ENCODE measurements around the gene CELF4.
"Not testable (repeated sequence)": the region's sequence is repeated elsewhere in the genome, so short reads cannot be mapped to it uniquely, and the experiment has no call there.

CELF4 gene

DNA sequence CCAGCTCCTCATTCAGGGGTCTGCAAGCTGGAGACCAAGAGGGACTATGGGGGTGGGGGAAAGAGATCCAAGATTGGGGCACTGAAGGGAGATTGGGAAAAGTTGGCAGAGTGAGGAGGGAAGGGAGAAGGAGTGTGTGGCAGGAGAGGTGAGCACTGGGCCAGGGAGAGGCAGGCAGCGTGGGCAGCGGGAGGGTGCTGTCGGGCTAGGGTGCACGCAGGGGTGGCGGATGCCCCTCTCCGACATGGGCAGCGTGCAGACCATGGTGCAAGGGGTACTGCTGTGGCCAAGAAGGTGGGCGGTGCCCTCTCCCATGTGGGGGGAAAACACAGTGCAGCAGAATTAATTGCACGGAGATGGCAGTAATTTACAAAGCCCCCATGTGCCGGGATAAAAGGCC, 74.1 kb downstream of the CELF4 start:
- DNase-seq, result no peak

DNA sequence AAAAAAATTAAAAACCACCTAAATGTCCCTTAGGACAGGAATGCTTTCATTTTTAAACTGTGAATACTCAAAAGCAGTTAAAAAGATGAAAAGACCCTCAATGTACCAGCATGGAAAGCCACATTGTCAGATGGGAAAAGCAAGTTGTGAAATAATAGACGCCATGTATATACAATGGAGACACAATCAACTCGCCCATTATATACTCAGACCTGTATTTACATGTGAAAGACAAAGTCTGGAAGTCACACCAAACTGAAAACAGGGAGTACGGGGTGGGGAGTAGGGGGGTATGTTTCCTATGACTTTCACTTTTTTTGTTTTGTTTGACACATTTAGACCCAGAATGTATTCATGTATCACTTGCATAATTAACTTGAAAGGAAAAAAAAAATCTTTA, 75.6 kb downstream of the CELF4 start:
- no peak for DNase-seq

GRCh38 chr18:37489011-37489410, 76.6 kb downstream of the CELF4 start:
- DNase-seq, result no peak

DNA sequence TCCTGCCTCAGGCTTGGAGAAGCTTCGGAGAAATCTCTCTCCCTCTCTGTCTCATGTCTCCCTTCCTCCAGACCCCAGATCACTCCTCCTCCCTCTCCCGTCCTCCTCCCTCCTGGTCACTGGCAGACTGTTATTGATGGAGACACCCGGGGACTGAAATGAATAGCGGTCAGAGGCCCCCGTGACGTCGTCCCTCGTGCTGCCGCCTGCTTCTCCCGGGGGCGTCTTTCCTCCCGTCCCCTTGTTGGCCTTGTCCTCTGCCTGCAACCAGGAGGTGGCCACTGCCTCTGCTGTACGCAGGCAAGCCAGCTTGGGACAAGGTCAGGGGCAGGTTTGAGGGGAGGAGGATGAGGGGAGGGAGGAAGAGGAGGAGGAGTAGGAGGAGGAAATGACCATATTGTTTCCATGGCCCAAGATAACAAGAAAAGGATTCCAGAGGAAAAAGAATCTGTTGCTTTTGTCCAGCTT, 78.2 kb downstream of the CELF4 start:
- no peak for DNase-seq

GRCh38 chr18:37486848-37487247, 78.8 kb downstream of the CELF4 start:
- no peak for DNase-seq

- no peak for DNase-seq
These were observed 80.4 kb downstream of the CELF4 start for GRCh38 chr18:37484983-37485834.

DNA sequence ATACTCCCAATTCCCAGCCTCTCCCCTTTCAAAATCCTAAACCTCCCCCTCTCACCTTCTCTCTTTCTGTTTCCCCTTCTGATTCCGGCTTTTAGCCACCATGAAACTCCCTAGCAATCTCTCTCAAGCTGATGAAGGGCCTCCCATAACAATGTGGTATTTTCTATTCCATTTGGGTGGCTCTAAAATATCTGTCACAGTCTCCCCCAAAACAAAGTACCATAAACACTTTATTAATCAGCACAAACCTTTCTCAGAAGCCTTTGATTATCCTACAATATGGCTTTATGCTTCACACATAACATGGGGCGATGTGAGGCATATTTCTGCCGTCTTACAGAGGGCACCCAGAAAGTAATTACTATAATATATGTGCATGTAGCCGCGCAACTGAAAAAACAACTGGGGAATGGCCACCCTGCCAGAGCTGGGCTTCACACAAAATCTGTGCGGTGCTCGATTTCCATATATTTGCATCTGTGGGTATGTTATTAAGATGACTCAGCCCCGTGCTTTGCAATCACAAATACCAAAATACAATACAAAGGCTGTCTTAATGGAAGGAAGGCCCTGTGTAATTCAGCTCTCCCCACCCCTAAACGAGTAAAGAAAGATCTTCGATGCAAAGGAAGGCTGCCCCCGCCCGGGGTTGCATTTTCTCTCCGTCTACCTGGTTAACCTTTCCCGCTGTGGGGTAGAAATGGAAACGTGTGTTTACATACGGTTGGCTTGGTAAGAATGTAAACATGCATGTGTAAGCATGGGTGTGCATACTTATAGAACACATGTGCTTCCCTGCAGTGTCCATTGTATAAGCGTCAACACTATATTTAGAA, 81.4 kb downstream of the CELF4 start:
- no peak for DNase-seq

DNA sequence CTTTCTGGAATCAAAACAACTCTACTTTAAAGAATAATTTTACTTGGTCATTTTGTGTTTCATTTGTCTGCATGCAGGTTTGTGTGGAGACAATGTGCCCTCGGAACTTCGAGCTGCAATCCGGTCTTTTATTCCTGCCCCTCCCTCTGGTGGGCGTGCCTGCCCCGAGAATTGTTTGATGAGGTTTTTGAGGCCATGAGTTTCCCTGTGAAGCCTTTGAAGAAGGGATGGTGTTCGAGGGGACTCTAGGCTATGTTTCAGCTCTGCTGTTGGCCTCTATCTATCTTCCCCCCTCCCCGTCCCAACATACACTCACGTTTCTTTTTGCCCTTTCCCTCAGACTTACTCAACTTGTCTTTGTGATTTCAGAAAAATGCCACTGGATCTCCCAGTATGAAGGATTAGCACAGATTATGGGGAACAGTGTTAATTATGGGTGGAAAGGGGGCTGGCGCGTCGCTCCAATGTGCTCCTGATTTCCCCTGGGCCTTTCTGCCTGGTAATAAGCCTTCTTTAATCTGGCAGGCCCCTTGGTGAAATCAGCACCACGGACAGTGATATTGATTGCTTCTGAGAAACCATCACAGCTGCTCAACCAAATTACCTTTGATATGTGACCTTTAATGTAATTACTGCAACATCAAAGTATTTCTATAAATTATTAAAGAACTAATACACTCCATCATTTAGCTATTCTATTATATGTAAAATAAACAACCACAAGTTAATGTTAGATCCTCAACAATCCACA, 82.2 kb downstream of the CELF4 start:
- DNase-seq, result no peak

DNA sequence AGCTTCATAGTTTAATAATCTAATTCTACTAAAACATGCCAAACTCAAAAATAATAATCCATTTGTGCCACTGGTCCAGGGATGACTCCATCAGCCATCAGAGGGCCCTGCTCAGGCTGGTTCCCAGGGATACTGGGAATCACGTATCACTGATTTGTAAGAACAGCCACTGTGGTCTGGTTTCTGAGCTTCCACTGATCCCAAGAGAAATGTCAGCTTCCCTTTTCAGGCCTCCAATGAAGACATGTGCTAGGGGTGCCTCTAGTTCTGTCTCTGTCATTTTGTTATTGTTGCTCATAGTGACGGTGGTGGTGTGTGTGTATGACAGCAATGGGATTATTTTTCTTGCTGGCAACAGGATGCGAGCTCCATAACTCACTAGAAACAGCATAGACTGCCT, 83.2 kb downstream of the CELF4 start:
- DNase-seq, result no peak

DNA sequence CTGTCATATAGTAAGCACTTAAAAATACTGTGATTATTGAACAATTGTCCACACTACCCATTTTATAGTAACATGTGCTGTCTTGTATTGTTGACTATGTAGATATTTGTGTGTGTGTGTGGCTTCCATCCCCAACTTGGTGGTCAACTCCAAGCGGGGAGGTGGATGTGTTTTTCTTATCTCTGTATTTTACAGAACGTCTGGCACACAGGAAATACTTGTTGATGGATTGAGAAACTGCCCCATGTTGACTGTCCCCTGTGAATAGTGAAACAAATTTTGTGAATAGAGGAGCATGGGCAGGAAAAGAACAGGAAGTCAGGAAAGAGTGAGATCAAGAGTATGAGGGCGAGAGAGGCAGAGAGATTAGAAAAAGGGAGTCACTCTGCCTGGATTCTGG, 83.6 kb downstream of the CELF4 start:
- no peak for DNase-seq

DNA sequence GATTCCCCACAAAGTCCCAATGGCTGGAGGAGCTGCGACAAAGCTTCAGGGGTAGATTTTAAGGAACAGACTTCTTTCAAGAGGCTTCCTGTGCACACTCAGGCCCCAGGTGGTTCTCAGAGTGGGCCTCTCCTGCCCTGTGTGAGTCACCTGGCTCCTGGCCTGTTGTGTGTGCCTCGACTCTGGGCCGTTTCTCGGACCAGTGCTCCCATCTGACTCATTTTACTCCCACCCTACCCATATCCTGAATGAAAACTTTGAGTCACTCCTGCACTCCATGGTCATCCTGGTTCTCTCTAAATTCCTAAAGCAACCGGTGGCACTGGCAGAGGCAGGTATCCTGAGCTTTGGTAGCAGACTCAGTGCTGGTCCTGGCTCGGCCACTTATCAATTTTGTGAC, 84.1 kb downstream of the CELF4 start:
- no peak for DNase-seq

DNA sequence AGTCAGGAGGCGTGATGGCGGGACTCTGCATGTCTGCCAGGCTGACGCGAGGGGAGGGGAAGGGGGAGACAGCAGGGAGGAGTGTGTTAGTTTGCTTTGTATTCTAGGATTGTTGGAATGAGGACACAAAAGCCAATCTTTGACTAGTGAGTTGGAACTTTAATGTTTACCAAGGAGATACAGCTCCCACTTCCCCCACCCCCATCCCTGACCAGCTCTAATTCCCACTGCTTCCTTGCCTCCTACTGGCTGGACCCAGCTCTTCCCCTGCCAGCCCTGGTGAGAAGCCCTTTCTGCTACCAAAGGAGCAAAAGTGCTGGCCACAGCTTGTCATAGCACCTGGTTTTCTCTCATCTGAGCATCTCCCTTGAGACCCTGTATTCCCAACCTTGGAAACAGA, 84.5 kb downstream of the CELF4 start:
- no peak for DNase-seq

GRCh38 chr18:37476611-37477295, 88.8 kb downstream of the CELF4 start:
- no peak for DNase-seq

DNA sequence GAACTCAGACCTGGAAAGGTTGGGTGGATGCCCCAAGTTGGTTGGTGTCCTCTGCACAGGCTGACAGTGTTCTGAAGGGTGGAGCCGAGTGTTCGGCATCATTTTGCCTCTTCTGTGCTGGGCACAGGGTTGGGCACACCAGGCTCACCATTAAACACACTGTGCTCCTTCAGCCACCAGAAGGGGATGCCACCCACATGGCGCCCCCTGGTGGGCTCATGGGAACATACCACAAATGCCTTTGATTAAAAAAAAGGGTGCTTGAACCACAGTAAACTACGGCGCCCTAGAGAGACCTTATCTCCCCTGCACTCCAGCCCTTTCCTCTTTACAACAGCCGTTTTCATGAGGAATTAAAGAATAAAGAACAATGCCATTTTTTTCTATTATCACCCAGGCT, 89.4 kb downstream of the CELF4 start:
- no peak for DNase-seq

DNA sequence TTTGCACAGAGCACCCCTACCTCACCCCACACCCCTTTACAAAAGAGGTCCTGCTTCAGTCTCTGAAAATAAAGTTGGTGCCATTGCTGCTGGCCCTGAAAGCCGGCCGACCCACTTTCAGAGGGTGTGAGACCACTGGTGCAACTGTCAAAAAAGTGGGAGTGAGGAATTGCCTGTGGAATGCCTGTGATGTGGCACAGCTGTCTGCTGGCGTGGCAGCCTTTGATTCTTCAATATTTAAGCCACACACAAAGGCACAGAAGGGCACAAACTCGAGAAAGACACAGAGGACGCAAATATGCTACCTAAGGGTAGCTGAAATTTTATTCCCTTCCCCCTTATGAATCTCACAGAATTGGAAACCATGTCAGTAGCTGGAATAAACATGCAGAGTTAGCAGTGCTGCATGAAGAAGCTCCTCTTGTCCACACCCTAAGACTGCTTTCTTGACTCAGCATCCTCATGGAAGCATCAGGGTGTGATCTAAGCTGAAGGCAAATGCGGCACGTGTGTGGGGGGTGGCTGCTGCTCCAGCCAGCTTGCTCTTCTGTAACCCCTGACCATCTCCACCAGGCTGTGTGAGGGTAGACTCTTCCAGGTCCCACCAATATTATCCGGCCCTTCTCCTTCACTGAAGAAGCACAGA, 92.3 kb downstream of the CELF4 start:
- no peak for DNase-seq

DNA sequence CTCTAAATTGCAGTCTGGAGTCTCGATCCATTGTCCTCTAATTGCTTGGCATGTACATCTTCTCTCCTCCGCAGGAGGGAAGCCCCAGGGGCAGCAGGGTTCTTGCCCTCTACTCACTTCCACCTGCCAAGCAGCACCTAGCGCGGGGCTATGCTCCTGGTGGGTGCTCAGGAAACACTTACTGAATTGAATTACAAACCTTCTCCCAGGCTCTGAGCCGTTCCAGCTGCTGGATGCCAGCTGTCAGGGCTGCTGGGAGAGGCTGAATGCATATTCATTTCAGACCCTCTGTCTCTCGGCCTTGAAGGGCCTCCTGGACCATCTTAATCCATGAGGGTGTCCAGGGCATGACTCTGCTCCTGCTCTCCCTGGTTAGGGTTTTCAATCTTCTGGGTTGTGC, 94.0 kb downstream of the CELF4 start:
- no peak for DNase-seq

- DNase-seq, result no peak
These were observed 94.6 kb downstream of the CELF4 start for GRCh38 chr18:37470986-37471385.

DNA sequence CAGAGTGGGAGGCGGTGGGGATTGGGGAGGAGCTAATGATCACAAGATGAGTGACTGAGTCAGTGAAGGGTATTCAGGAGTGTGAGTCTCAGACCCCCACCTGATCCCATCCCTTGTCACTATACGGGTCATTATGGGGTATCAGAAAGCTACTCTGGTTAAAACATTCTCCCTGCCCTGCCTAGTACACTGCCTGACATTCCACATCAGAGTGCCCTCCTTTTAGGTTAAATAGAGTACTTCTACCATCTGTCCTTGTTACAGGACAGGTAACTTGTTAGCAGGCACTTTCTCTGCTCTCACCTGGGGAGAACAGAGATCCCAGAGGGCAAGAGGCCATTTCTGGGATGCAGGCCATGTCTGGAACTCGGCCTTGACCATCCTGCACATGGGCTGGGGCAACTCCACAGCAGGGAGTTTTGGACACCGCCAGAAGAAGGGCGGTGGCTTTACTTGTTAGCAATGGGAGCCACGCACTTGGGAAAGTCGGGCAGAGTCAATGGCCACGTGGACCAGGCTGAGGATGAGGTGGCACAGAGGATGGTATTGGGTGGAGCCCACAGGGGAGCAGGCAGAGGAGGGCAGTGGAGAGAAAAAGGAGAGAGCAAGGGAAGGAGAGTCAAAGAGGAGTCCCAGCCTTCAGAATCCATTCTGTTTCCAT, 98.5 kb downstream of the CELF4 start:
- DNase-seq, result no peak

DNA sequence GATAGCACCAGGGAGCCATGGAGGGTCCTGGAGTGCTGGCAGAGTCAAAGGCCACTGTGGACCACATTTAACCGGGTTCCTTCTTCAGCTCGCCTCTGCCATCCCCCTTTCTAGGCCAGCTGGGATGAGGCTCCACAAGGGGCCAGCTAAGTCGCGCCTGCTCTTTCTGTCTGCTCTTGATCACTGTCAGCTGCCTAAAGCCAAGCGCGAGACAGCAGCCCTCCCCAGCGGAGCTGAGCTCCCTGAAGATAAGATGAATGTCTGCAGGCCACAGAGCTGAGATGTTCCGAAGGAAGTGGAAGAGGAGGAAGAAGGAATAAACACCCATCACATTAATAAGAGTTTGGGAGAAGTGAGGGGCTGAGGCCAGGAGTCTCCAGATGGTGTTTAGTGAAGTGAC, 99.6 kb downstream of the CELF4 start:
- no peak for DNase-seq

GRCh38 chr18:37464257-37464656, 101.3 kb downstream of the CELF4 start:
- DNase-seq, result no peak

DNA sequence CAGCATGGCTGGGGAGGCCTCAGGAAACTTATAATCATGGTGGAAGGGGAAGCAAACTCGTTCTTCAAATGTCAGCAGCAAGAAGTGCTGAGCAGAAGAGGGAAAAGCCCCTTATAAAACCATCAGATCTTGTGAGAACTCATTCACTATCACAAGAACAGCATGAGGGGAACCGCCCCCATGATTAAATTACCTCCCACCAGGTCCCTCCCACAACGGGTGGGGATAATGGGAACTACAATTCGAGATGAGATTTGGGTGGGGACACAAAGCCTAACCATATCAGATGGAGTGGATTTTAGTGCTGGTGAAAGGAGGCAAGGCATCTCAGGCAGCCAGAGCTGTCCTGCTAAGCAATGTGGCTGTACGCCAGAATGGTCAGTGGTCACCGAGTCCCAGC, 104.3 kb downstream of the CELF4 start:
- not testable (repeated sequence) for DNase-seq

DNA sequence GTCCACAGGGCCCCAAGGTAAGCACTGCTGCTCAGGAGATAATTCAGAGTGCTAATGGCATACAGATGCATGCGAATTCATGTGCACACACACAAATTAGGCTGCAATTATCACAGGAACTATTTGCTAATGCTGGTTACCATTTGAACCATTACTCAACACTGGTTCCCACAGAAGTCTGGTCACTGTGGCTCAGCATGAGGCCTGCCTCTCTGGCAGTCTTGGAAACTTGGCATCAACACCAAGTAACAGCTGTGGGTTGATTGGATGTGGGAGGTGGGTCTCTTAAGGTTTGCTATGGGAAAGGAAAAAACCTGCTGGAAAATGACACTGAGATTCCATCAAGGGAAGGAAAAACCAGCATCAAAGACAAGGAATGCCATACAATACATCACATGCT, 105.0 kb downstream of the CELF4 start:
- no peak for DNase-seq
